ENCODE measurements around the gene SH3BGRL3.
"Not testable (repeated sequence)": the region's sequence is repeated elsewhere in the genome, so short reads cannot be mapped to it uniquely, and the experiment has no call there.

GRCh38 chr1:26307966-26308899 lies 28.3 kb downstream of the SH3BGRL3 start:
- not testable (repeated sequence) for TF ChIP-seq CTCF (IDR thresholded peaks at IDR 0.05; ENCODE audit: insufficient read depth, low read depth, low read length); EZH2 (IDR thresholded peaks at IDR 0.05; ENCODE audit: insufficient read depth, low read length)

Data from astrocyte (in vitro differentiated cells and primary cell).